G401 (cell line): ENCODE results near the gene UCP1. TPM values are rescaled to one million over a fixed set of nuclear protein-coding genes. Genes with fewer than 3 reads are reported as not detected.
"Not testable (repeated sequence)": the region's sequence is repeated elsewhere in the genome, so short reads cannot be mapped to it uniquely, and the experiment has no call there.

Experiments
- DNase-seq: peaks from one replicate; pipeline ENCODE4 v3.0.0-alpha.2; 2015; ENCODE audit warnings: low spot score
- in situ Hi-C: cut with HindIII; loops from 2 replicates; pipeline ENCODE4 v1.10.0; 2016; ENCODE audit warnings: low sequenced_read_pairs, mixed read lengths
- total RNA-seq: library from RNA; depleted of rRNA; stranded (reverse); fragments of >200 nt; shearing (Covaris generic); gene quantifications from 2 replicates; pipeline ENCODE4 v1.2.3, GENCODE V29; 2014; rRNA removed

Gene UCP1
- total RNA-seq, 1 experiment from 2014 or later, result not detected

GRCh38 chr4:140557831-140558435, 10.8 kb downstream of the UCP1 start:
- in situ Hi-C loops, result no loop called here
- DNase-seq, result no peak

GRCh38 chr4:140556372-140557085, 12.2 kb downstream of the UCP1 start:
- in situ Hi-C loops, result no loop called here

GRCh38 chr4:140533951-140534480, 34.7 kb downstream of the UCP1 start:
- in situ Hi-C loops, result no loop called here
- no peak for DNase-seq

More at GRCh38 chr4:140556372-140557085, 12.2 kb downstream of the UCP1 start:
- DNase-seq, result no peak

GRCh38 chr4:140529434-140529833, 39.3 kb downstream of the UCP1 start:
- no peak for DNase-seq
- in situ Hi-C loops, result no loop called here

- DNase-seq, result peak; percentile 99
- in situ Hi-C loops, result no loop called here
Measured at GRCh38 chr4:140523857-140524742, 44.7 kb downstream of the UCP1 start, which contains the start of gene ELMOD2. Gene ELMOD2 (plus strand): TSS chr4:140524168. CDS start chr4:140525429, 1,261 bp downstream.

- in situ Hi-C loops, result no loop called here
- DNase-seq, result no peak
Measured at GRCh38 chr4:140523370-140523856, 45.3 kb downstream of the UCP1 start.

GRCh38 chr4:140515423-140515822, 53.3 kb downstream of the UCP1 start:
- in situ Hi-C loops, result no loop called here

GRCh38 chr4:140513765-140514164, 55.0 kb downstream of the UCP1 start:
- in situ Hi-C loops, DNase-seq: not testable (repeated sequence)

More at GRCh38 chr4:140515423-140515822, 53.3 kb downstream of the UCP1 start:
- DNase-seq, result no peak

Other genes starting within 250 kb of the UCP1 start
- 39.8 and 56.9 TPM in 2 replicates for gene SCOC, start 195.3 kb downstream of the UCP1 start, total RNA-seq
- 3.5 and 3.9 TPM in 2 replicates for gene CLGN, start 141.3 kb downstream of the UCP1 start, total RNA-seq
- gene MGAT4D, start 70.7 kb downstream of the UCP1 start, total RNA-seq, result not detected in 2 replicates
- 12.9 and 28.5 TPM in 2 replicates for gene ELMOD2, start 44.8 kb downstream of the UCP1 start, total RNA-seq
- gene TBC1D9, start 187.4 kb upstream of the UCP1 start, total RNA-seq, result 4.7 and 9.4 TPM in 2 replicates